GM18526 (cell line): ENCODE results near the gene CABLES2.

Source experiments
- POLR2A ChIP-seq: IDR thresholded peaks from 3 replicates; pipeline ENCODE4 v1.6.1; 2011; ENCODE audit not compliant: insufficient read length; ENCODE audit errors: extremely low read depth

The CABLES2 gene

GRCh38 chr20:62413896-62414481 lies 6.9 kb upstream of the CABLES2 start:
- TF ChIP-seq POLR2A, result no peak

- no peak for TF ChIP-seq POLR2A
These were observed 6.0 kb upstream of the CABLES2 start for GRCh38 chr20:62413025-62413570.

- TF ChIP-seq POLR2A, result no peak
These were observed 5.3 kb upstream of the CABLES2 start for GRCh38 chr20:62412194-62413024.

- TF ChIP-seq POLR2A, result no peak
These were observed 4.6 kb upstream of the CABLES2 start for GRCh38 chr20:62411479-62412193.

GRCh38 chr20:62410746-62411478 lies 3.8 kb upstream of the CABLES2 start:
- TF ChIP-seq POLR2A, result no peak

GRCh38 chr20:62409931-62410745 lies 3.1 kb upstream of the CABLES2 start:
- TF ChIP-seq POLR2A, result no peak

- no peak for TF ChIP-seq POLR2A
These were observed 2.2 kb upstream of the CABLES2 start for GRCh38 chr20:62409086-62409853.

- TF ChIP-seq POLR2A, result no peak
These were observed 1.6 kb upstream of the CABLES2 start for GRCh38 chr20:62408640-62409039.

GRCh38 chr20:62408055-62408454 lies 970 bp upstream of the CABLES2 start:
- TF ChIP-seq POLR2A, result no peak

GRCh38 chr20:62406635-62407176 lies 379 bp downstream of the CABLES2 start:
- TF ChIP-seq POLR2A, result no peak

- no peak for TF ChIP-seq POLR2A
These were observed 1.0 kb downstream of the CABLES2 start for GRCh38 chr20:62405981-62406513.

- no peak for TF ChIP-seq POLR2A
These were observed 1.7 kb downstream of the CABLES2 start for GRCh38 chr20:62405108-62405980.
